ENCODE results near the gene GABRB3.
A peak's percentile ranks its signal among the peaks of the same experiment; 100 is the strongest.

The GABRB3 gene

DNA sequence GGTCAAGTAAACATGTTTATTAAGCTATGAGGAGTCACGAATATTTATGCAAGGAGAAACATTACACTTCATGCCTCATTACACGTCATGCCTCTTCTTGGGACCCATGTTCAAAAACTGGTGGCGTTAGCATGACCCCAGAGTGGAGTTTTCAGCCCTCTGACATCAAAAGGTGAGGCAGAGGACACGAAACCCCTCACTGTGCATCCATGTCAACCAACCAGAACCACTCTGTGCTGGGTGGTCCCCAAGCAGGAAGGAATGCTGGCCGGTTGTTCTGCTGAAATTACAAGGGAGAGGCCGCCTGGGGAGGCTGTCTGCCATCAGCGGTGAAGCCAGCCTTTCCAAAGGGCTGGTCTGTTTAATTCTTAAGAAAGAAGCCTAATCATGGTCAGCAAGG is 83.4 kb downstream of the GABRB3 start:
- Histone ChIP-seq H3K27ac (no peak overlapping the region), H3K4me3 (no peak overlapping the region)

GRCh38 chr15:26686547-26687187 is 86.2 kb downstream of the GABRB3 start:
- H3K4me3 ChIP-seq = no peak overlapping the region

DNA sequence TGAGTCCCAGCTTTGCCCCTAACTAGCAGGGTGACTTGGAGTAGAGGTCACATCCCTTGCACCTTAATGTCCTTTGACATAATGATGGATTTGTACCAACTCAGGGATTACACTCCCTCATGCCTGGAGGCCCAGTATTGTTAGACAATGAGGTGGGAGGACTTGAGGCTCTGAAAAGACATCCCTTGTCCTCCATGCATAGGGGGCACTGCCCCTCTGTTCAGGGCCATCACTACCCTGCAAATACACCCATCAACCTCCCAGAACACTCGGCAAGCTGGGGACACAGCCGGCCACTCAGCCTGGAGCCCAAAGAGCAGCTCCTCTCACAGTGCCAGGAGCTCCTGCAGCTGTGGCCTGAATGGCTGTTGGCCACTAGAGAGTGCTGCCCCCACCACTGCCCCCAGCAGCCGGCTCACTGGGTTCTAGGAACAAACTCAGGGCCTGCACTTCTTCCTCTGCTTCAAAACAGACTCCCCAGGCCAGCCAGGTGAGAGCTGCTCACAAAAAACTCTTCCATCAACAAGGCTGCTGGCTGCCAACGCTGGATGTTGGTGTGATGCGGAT is 90.2 kb downstream of the GABRB3 start:
- Histone ChIP-seq H3K4me3 (no peak overlapping the region), H3K27ac (no peak overlapping the region)

More at GRCh38 chr15:26686547-26687187, 86.2 kb downstream of the GABRB3 start:
- H3K27ac ChIP-seq = no peak overlapping the region

DNA sequence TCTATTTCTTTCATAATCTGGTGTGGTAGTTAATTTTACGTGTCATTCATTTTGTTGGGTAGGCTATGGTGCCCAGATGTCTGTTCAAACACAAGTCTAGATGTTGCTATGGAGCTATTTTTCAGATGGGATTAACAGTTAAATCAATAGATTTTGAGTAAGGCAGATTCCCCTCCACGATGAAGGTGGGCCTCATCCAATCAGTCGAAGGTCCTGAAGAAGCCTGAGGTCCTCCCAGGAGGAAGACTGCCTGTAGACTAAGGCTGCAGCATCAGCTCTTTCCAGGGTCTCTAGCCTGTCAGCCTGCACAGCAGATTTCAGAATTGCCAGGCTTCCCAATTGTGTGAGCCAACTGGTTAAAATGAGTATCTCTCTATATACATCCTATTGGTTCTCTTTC is 92.9 kb downstream of the GABRB3 start:
- H3K27ac ChIP-seq = no peak overlapping the region
- no peak overlapping the region for H3K4me3 ChIP-seq

DNA sequence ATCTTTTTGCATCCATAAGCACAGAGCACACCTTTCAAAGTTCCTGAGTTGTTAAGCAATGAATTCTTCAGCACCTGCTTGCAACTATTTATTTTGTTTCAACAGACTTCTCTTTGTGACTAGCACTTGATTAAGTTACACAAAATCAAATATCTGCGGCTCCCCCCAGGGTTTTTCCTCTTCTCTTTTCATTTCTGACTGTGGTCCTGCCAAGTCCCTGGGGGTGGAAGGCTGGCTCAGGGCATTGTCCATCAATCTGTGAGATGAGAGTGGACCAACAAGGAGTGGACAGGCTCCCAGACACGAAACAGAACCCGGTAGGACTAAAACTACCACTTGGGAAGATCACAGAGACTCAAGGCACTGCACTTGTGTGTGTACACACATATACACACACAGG is 96.8 kb downstream of the GABRB3 start:
- Histone ChIP-seq H3K27ac (no peak overlapping the region), H3K4me3 (no peak overlapping the region)

GRCh38 chr15:26674467-26674866 is 98.4 kb downstream of the GABRB3 start:
- Histone ChIP-seq H3K4me3 (no peak overlapping the region), H3K27ac (no peak overlapping the region)

DNA sequence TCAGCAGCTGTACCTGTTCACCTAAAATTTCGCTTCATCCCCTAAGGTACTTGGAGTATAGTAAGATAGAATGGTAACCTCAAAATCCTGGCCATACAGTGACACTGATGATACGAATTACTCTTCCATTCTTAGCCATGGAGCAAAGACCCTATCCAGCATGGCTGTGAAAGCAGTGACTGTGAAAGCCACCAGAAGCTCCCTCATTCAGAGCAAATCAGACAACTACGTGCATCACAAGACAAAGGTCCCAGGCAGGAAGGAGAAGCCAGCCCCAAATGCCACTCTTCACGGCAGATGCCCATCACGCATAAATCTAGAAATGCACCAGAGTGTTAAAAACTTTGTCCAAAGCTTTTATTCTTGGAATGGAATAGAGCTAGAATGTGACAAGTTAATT is 99.4 kb downstream of the GABRB3 start:
- no peak overlapping the region for H3K27ac ChIP-seq
- H3K4me3 ChIP-seq = no peak overlapping the region

GRCh38 chr15:26670116-26670515 is 102.8 kb downstream of the GABRB3 start:
- Histone ChIP-seq H3K27ac (no peak overlapping the region), H3K4me3 (no peak overlapping the region)

DNA sequence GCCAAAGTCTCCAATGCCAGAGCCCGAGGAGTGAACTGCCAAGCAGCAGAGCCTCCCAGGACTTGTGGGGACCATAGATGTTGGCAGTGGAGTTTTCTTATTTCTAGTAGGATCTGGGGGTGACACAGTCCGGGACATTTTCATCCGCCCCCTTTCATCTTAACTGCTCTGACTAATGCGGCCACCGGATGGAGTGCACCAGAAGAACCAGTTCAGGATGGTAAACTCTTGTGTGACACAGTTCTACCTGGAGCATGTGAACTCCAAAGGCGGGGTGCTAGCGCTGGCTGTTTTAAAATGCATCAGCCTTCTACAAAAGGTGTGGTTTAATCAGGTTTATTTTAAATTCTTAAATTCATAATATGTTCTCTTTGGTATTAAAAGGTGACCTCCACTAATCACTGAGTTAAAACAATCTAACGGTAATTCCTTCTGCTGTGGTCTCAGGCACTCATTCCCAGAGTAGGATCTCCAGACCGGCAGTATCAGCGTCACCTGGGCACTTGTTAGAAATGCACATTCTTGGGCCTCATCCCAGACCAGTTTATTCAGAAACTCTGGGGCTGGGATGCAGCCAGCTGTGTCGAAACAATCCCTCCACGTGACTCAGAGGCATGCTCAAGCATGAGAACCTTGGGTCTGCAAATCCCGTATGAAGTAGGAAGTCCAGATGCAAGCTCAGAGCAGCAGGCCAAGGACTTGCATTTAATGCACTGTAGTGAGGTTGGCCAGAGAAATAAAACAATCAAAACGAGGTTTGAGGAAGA is 105.5 kb downstream of the GABRB3 start:
- Histone ChIP-seq H3K4me3 (no peak overlapping the region), H3K27ac (peak overlapping the region in 1 of 21 experiments; percentile 38)

GRCh38 chr15:26665957-26666791 is 106.7 kb downstream of the GABRB3 start:
- H3K4me3 ChIP-seq = no peak overlapping the region
- no peak overlapping the region for H3K27ac ChIP-seq

- H3K4me3 ChIP-seq = no peak overlapping the region
- no peak overlapping the region for H3K27ac ChIP-seq
These were observed 110.6 kb downstream of the GABRB3 start for GRCh38 chr15:26662283-26662682.

DNA sequence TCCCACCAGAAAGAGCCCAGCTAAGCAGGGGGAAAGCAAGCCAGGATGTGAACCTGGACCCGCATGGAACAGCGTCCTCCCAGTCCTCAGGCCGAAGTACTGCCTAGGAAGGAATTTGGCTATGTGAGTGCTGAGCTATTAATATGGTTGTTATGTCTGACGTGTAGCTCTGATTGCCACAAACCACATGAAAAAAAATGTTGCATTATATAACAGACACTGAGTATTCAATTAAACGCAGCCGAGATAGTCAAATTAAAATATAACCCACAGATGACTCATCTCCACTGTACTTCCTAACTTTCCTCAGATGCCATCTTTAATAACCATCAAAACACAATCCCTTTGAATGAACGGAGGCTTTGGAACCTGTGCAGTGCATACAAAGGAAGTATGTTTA is 111.1 kb downstream of the GABRB3 start:
- Histone ChIP-seq H3K27ac (no peak overlapping the region), H3K4me3 (no peak overlapping the region)

GRCh38 chr15:26661107-26661506 is 111.8 kb downstream of the GABRB3 start:
- H3K4me3 ChIP-seq = no peak overlapping the region
- no peak overlapping the region for H3K27ac ChIP-seq

DNA sequence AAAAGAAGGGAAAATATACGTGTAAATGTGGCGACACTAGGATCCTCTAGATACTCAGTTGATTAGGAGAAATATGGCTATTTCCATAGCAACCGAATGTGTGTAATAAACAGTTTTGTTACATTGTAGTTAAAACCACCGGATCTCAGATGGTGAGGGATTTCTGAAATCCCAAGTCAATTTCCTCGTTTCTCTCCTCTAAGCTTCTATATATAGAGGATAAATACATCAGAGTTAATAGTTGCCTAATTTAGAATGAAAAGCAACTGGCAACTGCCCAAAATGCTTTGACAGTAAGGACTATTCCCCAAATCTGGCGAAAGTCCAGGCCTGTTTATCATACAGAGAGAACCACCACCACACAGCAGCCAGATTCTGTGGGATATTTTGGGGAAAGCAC is 112.6 kb downstream of the GABRB3 start:
- Histone ChIP-seq H3K4me3 (no peak overlapping the region), H3K27ac (no peak overlapping the region)

DNA sequence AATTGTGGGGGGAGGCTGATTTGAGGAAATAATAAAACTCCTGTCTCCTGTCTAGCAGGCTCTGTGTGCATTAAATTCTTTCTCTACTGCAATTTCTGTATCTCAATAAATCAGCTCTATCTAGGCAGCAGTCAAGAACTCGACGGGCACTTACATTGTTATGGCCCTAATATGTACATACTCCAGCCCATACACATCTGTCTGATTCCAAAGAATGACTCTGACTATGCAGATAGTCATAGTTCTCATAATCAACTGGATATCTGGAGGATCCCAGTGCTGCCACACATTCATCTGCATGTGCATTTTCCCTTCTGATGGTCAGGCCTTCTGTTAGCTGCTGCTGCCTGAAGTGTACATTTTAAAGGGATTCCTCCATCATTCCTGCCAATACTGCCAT is 114.6 kb downstream of the GABRB3 start:
- no peak overlapping the region for H3K4me3 ChIP-seq
- no peak overlapping the region for H3K27ac ChIP-seq

DNA sequence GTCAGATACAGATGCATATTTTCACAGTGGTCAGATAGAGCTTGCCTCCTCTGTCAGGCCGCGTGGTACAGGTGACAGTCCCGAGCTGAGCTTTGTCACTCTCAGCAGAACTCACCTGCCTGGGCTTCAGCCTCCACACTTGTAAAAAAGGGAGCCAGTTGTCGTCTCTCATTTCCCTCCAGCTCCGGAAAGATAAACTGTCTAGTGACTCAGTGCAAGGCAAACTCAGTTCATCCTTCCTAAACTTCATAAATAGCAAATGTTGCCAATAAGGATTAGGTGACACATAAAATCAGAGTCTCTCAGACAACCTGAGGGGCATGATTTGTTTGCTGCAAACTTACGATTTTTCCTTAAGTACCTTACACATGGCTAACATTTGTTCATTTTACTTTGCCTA is 116.8 kb downstream of the GABRB3 start:
- no peak overlapping the region for H3K27ac ChIP-seq

GRCh38 chr15:26651909-26652308 is 121.0 kb downstream of the GABRB3 start:
- Histone ChIP-seq H3K4me3 (no peak overlapping the region), H3K27ac (no peak overlapping the region)

More for the DNA sequence above, 116.8 kb downstream of the GABRB3 start:
- no peak overlapping the region for H3K4me3 ChIP-seq

DNA sequence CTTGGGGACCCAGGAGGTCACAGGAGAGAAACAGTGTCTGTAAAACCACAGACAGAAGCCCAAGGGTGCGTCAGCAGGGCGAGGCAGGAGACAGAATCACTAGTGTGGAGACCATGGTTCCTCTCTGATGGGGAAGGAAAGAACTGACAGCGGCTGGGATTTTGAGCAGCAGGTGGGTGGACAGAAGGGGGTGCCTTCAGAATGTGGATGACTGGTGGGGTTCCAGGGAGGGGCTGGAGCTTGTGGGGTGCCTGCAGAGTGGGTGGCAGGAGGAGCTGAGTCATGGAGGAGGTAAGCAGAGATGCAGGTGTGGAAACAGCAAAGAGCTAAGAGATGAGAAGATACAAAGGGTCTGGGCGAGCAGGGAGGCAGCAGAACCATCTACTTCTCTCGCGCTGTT is 124.2 kb downstream of the GABRB3 start:
- H3K4me3 ChIP-seq = no peak overlapping the region
- H3K27ac ChIP-seq = no peak overlapping the region

GRCh38 chr15:26644948-26645347 is 127.9 kb downstream of the GABRB3 start:
- H3K4me3 ChIP-seq = no peak overlapping the region

DNA sequence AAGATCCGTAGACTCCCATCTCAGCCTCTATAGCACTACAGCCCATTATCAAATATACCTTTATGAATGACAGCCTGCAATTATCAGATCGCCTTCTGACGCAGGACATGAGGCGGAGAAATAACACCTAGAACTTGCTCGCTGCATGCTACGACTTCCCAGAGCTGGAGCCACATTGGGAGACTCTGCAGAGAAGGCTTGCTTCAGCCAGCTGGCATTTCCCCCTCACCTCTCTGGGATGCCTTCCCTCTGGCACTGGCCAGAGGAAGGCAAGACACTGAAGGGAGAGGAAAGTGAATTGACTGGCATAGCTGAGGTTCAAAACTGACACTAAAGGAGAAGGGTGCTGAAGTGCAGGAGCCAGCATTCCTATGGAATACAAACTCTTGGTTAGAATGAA is 131.7 kb downstream of the GABRB3 start:
- Histone ChIP-seq H3K4me3 (no peak overlapping the region), H3K27ac (no peak overlapping the region)

More at GRCh38 chr15:26644948-26645347, 127.9 kb downstream of the GABRB3 start:
- H3K27ac ChIP-seq = no peak overlapping the region

Data from skin epidermis (tissue), 12 donors.